ENCODE measurements around the gene PARD3. TPM values are rescaled to one million over a fixed set of nuclear protein-coding genes. Genes with fewer than 3 reads are reported as not detected.
A peak's percentile ranks its signal among the peaks of the same experiment; 100 is the strongest.

PARD3 gene
- total RNA-seq, 1 donor from 2014 or later = 64.5 TPM

DNA sequence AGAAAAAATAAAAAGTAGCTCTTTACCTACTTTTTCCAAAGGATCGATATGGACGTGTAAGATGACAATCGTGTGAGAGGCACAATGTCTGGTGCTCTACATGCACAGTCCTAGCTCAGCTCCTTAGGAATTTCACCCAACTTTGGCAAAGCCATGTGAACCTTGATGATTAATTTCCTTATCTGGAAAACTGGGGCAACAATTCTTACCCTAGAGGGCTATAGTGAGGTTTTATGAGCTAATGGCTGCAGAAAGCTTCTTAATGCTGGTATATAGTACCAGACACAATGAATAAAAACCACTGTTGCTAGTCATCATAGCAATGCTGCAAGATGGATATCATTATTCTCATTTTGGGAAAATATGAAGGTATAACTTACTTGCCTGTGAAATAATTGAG, 202.7 kb downstream of the PARD3 start:
- no peak for ATAC-seq

DNA sequence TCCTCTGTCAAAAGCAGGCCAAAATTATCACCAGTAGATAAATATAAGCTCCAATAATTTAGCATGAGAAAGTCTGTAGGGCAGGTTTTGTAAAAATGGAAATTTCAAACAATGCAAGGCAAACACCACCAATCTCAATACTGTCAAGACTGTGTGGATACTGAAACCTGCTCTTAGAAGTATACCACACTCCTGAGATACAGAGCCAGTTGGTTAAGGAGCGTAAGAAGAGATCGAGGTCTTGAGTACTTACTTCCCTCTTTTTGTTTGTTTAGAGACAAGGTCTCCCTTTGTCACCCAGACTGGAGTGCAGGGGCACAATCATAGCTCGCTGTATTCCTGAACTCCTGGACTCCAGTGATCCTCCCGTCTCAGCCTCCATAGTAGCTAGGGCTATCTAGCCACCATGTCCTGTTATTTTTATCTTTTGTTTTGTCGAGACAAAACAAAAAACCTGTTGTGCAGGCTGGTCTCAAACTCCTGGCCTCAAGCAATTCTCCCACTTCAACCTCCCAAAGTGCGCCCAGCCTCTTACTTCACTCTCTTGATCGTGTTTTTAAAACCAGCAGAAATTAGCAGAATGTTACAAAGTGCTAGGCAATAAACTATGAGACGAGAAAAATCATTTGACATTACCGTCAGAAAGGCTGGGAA, 205.7 kb downstream of the PARD3 start:
- ATAC-seq = no peak

DNA sequence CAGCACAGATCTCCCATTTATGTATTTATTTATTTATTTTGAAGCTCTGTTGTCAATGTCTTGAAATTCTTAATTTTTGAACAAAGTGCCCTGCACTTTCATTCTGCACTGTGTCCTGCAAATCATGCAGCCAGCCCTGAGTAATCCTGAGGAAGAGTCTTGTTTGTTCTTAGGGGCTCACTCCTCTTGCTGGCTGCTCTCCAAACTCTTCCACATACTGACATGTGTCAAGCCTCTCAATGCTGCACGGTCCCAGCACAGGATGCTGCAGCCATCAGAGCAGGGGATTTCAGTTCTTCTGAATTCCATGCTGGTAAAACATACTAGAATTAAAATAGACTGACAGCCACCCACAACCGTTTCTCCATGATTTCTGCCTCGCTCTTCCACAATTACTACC, 207.2 kb downstream of the PARD3 start:
- no peak for ATAC-seq

DNA sequence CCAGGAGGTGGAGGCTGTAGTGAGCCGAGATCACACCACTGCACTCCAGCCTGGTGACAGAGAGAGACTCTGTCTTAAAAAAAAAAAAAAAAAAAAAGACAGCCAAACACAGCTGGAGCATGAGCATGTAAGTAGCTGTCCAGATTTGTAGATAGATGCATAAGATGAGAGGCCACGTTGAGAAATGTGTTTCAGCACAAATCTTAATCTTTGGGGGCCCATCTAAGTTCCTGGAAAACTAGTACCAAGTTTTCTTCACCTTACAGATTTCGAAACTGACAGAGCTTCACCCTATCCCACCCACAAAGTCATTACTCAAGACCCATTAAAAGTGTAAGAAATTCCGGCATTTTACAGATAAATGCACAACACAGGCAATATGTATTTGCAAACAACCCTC, 208.2 kb downstream of the PARD3 start:
- ATAC-seq = no peak

DNA sequence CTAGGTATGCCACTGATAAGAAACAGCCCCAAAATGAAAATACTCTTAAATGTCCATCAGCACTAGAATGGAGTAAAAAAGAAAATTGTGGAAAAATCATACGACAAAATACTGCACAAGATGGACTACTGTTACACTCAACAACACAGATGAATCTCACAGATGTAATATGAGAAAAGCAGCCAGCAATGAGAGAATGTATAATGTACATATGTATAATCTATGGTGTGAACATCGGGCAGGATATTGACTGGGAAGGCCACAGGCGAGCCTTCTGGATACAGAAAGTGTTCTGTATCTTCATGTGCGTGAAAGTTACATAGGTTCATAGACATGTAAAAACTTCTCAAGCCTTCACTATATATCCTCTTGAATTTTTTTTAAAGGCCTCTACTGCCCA, 212.6 kb downstream of the PARD3 start:
- no peak for ATAC-seq

DNA sequence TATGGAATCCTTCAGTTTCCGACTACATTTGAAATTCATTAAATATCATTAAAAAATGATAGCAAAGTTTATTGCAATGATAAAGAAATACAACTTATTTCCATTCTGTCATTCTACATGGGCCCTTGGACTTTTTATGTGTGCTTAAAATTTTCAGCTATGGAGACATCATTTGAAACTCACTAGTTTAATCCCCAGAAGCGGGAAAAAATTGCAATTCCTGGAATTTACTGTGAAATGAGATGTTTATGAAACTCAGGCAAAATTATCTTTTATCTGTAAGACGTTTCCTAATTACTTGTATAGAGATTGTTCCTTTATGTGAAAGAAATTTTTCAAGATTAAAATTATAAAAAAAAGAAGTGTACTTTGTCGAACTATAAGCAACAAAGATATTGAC, 213.4 kb downstream of the PARD3 start:
- no peak for ATAC-seq

DNA sequence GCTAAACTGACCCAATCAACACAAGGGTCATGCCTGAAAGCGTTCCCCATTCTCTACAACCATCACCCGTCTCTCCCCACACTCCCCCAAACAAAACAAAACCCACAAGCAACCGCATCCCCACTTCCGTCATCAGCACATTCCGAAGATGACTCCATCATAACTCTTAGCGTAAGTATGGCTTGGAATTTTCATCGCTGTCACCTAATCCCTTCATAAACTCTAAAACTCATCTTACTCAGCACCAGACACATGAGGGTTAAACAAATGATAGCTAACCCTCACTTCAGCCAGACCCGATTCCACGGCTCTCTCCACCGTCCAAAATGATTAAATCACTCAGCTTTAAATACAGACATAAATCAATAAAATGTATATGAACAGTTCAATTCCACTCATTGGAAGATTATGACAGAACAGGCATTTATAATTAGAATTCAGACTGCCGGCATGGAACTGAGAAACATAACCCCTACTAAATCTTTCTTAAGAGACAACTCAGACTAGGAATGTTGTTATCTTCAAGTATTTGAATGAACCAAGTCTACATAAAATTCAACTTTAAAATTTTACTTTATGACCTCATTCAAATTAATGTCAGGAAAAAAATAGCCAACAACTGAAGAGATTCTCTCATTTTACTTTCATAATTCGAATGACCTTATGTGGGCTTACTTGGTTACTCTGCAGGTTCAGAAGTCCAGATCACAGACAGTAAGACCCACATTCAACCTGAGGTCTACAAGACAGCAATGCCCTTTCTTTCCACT, 215.9 kb downstream of the PARD3 start:
- no peak for ATAC-seq

DNA sequence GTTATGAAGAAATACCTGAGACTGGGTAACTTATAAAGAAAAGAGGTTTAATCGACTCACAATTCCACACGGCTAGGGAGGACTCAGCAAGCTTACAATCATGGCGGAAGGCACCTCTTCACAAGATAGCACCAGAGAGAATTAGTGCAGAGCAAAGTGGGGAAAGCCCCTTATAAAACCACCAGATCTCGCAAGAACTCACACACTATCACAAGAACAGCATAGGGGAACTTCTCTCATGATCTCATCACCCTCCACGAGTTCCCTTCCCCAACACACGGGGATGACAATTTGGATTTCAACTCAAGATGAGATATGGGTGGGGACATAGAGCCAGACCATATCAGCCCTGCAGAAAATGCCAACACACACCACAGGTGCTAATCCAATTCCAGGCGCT, 218.7 kb downstream of the PARD3 start:
- no peak for ATAC-seq

DNA sequence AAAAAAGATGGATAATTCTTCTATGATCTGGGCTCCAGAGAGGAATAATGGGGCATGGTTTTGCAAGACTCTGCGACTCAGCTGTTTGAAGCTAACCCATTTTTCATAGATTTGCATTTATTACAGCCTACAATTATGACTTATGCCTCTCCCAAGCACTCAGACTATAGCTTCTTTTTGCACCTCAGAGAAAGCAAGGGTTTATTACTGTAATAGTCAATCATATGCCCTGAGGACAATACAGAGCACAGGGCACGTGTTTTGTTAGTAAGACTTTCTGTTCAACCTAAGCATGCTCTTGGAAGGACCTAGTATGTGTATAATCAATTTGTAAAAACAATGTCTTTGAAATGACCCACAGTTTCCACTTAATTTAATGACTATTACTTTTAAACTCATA, 221.2 kb downstream of the PARD3 start:
- no peak for ATAC-seq

DNA sequence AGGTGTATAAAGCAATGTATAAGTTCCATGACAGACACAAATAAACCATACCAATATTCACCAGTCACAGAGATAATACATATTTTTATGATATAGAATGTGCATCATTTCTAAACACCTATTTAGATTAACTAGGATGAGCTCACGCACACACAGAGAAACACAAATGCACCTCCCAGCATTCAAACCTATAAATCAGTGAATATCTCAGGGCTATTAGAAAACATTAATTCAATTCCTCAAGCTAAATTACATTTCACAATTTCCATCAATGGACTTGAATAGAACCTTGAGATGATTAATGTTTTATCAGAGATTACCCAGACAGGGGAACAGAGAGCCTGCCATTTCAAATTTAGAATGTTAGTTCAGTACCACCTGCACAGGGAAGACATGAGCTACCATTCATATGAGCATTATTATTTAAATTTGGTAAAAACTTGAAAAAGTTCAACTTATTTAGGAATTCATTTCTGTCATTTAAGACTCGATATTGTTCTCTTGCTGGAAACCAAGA, 221.7 kb downstream of the PARD3 start:
- ATAC-seq = no peak

DNA sequence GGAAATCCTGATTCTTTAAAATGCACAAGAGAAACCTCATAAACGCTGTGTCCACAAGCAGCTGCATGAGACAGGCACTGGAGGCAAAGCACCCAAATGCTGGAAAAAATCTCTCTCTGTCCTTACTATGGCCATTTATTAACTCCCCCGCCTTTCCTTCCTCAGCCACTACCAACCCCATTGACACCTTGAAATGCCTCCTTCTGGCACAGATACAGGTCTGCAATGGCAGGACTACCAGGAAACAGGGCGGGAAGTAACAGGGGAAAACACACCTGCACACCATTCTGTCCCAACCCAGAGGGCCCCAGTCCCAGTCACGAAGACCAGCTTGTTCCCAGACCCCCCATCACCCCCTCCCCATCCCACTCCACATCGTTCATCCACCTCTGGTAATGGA, 224.3 kb downstream of the PARD3 start:
- no peak for ATAC-seq

DNA sequence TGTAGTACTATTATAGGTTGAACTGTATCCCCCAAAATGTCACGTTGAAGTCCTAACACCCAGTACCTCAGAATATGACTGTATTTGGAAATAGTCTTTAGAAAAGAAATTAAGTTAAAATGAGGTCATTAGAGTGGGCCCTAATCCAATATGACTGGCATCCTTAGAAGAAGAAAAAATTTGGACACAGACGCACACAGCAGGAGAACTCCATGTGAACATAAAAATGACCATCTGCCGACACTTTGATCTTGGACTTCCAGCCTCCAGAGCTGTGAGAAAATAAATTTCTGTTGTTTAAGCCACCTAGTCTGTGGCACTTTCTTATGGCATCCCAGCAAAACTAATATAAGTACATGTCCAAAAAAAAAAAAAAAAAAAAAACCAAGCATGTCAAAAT, 225.8 kb downstream of the PARD3 start:
- ATAC-seq = no peak

DNA sequence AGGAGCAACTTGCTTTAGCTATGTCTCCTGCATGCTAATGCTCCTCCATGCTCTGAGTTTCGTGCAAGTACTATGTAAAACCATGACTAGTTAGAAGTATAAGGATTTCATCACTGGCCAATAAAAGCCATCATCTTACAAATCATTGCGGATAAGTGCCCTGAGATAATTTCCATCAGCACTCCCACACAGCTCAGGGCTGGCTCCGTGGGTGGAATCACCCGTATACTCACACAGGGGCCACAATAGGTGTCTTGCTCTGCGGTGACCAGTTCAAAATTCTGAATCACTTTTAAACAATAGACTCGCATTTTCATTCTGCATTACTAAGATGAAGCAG, 227.4 kb downstream of the PARD3 start:
- no peak for ATAC-seq

DNA sequence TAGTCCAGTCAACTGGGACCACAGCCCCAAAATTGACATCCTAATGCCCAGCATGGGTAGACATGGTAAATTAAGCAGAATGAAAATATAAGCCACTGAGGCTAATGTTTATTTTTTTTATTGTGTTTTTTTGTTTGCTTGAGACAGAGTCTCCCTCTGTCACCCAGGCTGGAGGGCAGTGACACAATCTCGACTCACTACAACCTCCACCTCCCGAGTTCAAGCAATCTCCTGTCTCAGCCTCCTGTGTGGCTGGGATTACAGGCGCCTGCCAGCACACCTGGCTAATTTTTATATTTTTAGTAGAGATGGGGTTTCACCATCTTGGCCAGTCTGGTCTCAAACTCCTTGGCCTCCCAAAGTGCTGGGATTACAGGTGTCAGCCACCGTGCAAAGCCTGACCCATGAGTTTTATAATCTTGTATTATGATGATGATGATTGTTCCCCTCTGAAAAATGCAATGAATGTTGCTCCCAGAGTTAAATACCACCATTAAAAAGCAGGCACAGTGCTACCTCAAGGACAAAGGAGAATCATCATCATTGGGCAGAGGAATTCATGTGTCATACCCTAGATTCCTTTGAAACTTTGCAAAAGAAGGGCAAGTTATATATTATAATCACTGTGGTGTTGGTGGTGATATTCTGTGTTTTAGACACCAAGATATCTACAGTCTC, 228.0 kb downstream of the PARD3 start:
- no peak for ATAC-seq

DNA sequence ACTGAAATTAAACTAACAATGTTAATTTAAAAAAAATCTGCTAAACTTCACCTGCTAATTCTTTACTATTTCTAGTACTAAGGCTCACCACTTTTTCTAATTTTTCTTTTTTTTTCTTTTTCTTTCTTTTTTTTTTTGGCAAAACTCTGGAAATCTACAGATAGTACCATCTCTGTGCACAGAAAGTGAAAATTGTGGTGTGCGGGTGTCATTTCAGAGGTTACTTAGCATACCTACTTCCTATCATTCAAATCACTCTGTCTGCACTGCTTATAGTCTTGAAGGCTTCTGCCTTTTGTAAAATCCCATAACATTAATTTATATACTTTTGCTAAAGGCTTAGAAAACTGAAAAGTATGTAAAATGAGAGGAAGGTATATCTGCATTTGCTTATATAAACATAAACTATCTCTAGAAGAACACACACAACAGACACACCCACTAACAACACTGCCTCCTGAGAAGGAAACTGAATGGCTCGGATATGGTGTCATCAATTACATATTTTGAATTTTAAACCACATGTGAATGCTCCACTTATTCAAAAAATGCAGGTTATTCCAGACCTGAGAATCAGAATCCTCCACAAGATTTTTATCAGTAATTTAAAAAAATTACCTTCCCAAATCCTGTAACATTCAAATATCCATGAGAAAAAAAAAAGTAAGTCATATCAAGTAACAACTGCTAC, 229.5 kb downstream of the PARD3 start:
- ATAC-seq = no peak

DNA sequence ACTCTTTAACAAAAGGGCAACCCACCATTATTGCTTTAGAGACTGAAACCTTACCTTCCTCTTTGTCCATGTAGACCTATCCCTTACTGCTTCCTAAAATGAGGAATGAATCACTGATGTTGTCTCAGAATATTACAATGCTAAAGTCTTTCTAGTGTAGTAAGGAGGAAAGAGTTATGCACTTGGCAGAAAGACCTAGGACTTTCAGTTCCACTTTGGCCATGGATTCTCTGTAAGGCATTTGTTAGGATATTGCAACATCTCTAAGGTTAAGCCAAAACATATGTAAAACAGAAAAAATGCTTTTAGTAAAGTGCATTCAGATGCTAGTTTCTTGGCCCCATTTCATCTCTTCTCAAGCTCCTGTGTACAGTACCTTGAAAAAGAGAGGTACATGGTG, 230.9 kb downstream of the PARD3 start:
- ATAC-seq = no peak

DNA sequence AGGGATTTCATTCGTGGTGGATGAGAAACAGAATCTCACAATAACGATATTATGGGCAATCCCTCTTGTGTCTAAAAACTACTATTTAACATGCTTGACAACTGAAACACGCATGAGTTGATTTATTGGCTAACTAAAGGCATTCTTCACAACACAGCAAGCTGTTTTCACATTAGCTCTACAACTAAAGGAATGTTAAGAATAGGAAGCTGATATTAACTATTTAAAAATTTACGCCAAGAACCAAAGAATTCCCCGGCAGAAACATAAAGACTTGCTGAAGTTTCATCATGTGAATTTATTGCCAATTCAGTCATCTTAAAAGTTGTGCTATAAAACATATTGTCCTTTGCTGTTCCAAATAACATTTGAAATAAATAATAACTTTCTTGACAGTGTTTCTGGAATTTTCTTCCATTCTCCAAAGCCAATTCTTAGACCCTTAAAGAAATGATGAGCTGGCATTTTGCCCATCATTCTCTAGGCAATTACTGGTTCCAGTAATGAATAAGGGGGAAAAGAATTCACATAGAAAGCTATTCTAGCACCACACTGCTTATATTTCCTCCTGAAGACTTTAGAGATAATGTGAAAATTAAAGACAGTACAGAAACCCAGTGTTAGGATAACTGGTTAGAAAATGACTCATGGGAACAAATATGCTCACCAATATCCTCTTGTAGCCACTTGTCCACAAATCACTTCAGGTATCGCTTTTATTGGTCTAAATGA, 233.1 kb downstream of the PARD3 start:
- ATAC-seq = peak; percentile 64

DNA sequence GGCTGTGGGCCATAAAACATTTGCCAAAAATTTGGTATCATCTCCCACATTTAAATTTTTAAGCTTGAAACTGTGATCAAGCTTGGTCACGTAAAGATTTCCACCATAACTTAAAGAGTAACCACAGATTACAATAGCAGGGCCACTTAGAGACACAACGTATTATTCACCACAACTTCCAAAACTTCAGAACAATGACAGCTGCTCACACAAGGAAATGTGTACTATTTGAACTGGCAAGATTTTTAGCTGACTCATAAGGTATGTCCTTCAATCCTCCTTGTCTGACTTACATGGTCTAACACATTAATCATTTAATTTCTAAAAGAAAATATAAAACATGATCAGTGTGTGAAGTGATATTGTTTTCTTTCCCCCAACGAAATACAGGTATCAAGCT, 234.5 kb downstream of the PARD3 start:
- ATAC-seq = peak; percentile 88

DNA sequence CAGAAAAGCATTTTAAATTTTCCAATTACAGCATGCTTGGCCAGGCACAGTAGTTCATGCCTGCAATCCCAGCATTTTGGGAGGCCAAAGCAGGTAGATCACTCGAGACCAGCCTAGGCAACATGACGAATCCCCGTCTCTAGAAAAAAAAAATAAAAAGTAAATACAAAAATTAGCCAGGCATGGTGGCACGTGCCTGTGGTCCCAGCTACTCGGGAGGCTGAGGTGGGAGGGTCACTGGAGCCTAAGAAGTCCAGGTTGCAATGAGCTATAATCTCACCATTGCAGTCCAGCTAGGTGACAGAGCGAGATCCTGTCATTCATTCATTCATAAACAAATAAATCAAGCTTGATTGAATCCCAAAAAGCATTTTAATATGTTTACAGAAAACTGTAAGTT, 234.9 kb downstream of the PARD3 start:
- ATAC-seq = no peak

DNA sequence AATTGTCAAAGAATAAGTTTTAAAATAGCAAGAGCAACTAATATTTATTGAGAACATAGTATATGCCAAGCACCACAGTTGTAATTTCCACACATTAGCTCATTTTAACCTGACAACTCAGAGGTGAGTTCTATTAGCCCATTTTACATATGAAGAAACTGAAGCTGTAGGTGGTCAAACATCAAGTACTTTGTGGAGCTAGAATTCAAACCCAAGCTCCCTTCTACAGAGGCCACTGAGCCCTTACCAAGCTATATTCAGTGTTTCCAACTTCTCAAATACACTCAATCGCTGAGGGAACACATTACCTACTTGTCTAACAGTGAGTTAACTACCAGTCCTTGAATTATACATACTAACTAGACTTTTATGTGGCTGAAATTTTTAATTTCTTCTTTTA, 236.6 kb downstream of the PARD3 start:
- ATAC-seq = no peak

DNA sequence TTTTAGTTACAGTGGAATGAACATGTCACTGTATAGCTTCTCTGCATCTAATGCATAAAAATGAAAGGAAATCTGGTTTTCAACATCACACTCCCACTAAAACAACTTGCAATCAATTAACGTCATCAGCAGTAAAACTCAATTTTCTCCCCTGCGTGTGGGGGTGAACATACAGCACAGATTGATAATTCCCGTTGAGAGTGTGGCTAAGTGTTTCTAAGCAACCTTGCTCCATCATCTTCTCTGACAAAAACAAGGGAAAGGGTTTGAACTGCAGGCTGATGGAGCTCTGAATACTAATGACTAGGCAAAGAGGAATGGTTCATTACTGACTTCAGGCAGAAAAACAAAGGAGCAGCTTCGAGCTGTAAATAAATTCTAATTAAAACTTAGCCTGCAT, 238.3 kb downstream of the PARD3 start:
- ATAC-seq = no peak

DNA sequence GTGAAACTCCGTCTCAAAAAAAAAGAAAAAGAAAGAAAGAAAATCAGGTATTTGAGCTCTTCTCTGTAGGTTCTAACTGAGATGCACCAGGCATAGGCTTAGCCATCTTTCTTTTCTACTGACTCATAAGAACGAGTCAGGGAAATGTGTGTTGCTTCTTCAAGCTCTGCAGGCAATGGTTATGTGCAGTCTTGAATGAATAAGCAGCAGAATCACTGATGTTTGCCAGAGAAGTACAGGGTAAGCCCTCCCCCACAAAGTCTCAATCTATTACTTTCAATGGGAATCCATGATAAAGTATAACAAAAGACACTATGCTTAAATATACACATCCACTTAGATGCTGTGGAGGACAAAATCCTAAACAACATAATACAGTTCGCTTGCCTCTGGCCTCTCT, 239.2 kb downstream of the PARD3 start:
- no peak for ATAC-seq
